ENCODE results near the gene KRT4.

Gene KRT4

GRCh38 chr12:52832451-52832850 is 18.5 kb upstream of the KRT4 start:
- Histone ChIP-seq H3K36me3 (ENCODE audit: control insufficient read depth, low read length) (no peaks in the 10 kb centered on the region), H3K4me1 (ENCODE audit: control insufficient read depth, low read length) (no peaks in the 10 kb centered on the region), H3K4me3 (ENCODE audit: low read length) (no peak overlapping the region), H3K79me2 (ENCODE audit: control insufficient read depth, low read length) (no peaks in the 10 kb centered on the region), H3K4me2 (ENCODE audit: low read length) (no peak overlapping the region), H3K9me2 (replicated peaks; ENCODE audit: control insufficient read depth, low read length) (no peaks in the 10 kb centered on the region), H4K20me1 (ENCODE audit: control insufficient read depth, insufficient read depth, low read depth, low read length) (no peaks in the 10 kb centered on the region), H3K9me3 (ENCODE audit: control insufficient read depth, insufficient read depth, low read length) (no peaks in the 10 kb centered on the region), H3F3A (ENCODE audit: control insufficient read depth, insufficient read depth) (no peaks in the 10 kb centered on the region), H3K27me3 (ENCODE audit: control insufficient read depth, low read length) (peaks cover 4% of the 10 kb centered on the region), H3K27ac (ENCODE audit: low read depth, low read length) (no peak overlapping the region)
- TF ChIP-seq CTCF (IDR thresholded peaks at IDR 0.05; ENCODE audit: low read depth, low read length, poor library complexity, severe bottlenecking) (no peak), EZH2phosphoT487 (IDR thresholded peaks at IDR 0.05; ENCODE audit: borderline replicate concordance, low read length) (no peak)

GRCh38 chr12:52831251-52831650 is 17.3 kb upstream of the KRT4 start:
- H3K79me2 ChIP-seq (ENCODE audit: control insufficient read depth, low read length), result no peaks in the 10 kb centered on the region
- H3K36me3 ChIP-seq (ENCODE audit: control insufficient read depth, low read length), result no peaks in the 10 kb centered on the region
- H3K4me3 ChIP-seq (ENCODE audit: low read length), result no peak overlapping the region
- no peaks in the 10 kb centered on the region for H3K9me2 ChIP-seq (replicated peaks; ENCODE audit: control insufficient read depth, low read length)
- H3K4me2 ChIP-seq (ENCODE audit: low read length), result no peak overlapping the region
- TF ChIP-seq CTCF (IDR thresholded peaks at IDR 0.05; ENCODE audit: low read depth, low read length, poor library complexity, severe bottlenecking), result no peak
- TF ChIP-seq EZH2phosphoT487 (IDR thresholded peaks at IDR 0.05; ENCODE audit: borderline replicate concordance, low read length), result no peak
- no peaks in the 10 kb centered on the region for H4K20me1 ChIP-seq (ENCODE audit: control insufficient read depth, insufficient read depth, low read depth, low read length)
- H3K9me3 ChIP-seq (ENCODE audit: control insufficient read depth, insufficient read depth, low read length), result no peaks in the 10 kb centered on the region
- no peaks in the 10 kb centered on the region for H3F3A ChIP-seq (ENCODE audit: control insufficient read depth, insufficient read depth)
- H3K4me1 ChIP-seq (ENCODE audit: control insufficient read depth, low read length), result no peaks in the 10 kb centered on the region
- H3K27ac ChIP-seq (ENCODE audit: low read depth, low read length), result no peak overlapping the region
- peaks cover 4% of the 10 kb centered on the region for H3K27me3 ChIP-seq (ENCODE audit: control insufficient read depth, low read length)

GRCh38 chr12:52829986-52830770 is 16.3 kb upstream of the KRT4 start:
- Histone ChIP-seq H3K4me2 (ENCODE audit: low read length) (no peak overlapping the region), H3K9me2 (replicated peaks; ENCODE audit: control insufficient read depth, low read length) (no peaks in the 10 kb centered on the region), H3K79me2 (ENCODE audit: control insufficient read depth, low read length) (no peaks in the 10 kb centered on the region), H3K36me3 (ENCODE audit: control insufficient read depth, low read length) (no peaks in the 10 kb centered on the region), H3K9me3 (ENCODE audit: control insufficient read depth, insufficient read depth, low read length) (no peaks in the 10 kb centered on the region), H3K4me3 (ENCODE audit: low read length) (no peak overlapping the region), H3K4me1 (ENCODE audit: control insufficient read depth, low read length) (no peaks in the 10 kb centered on the region), H3F3A (ENCODE audit: control insufficient read depth, insufficient read depth) (no peaks in the 10 kb centered on the region), H4K20me1 (ENCODE audit: control insufficient read depth, insufficient read depth, low read depth, low read length) (no peaks in the 10 kb centered on the region), H3K27me3 (ENCODE audit: control insufficient read depth, low read length) (peaks cover 4% of the 10 kb centered on the region), H3K27ac (ENCODE audit: low read depth, low read length) (no peak overlapping the region)
- TF ChIP-seq CTCF (IDR thresholded peaks at IDR 0.05; ENCODE audit: low read depth, low read length, poor library complexity, severe bottlenecking), result no peak
- TF ChIP-seq EZH2phosphoT487 (IDR thresholded peaks at IDR 0.05; ENCODE audit: borderline replicate concordance, low read length), result no peak
